Head of caudate nucleus (tissue), 42 donors: ENCODE results near the gene ADGRG7.
"Not testable (repeated sequence)": the region's sequence is repeated elsewhere in the genome, so short reads cannot be mapped to it uniquely, and the experiment has no call there.

Source experiments
- DNase-seq, 42 donors: peaks; one replicate each; pipeline versions ENCODE4 v3.0.0 to v3.0.0-alpha.2; 2020 to 2021; ENCODE audit warnings: mixed read lengths in 7 of 42
- intact Hi-C: fragments of 100-400 bp; cut with DNase I; formaldehyde crosslinking; loops from one replicate; pipeline ENCODE4 v1.15.0; 2022

ADGRG7 gene

GRCh38 chr3:100635273-100635701 lies 25.9 kb downstream of the ADGRG7 start:
- no peak for DNase-seq

GRCh38 chr3:100637197-100637631 lies 27.8 kb downstream of the ADGRG7 start:
- intact Hi-C loops = no loop called here
- DNase-seq = peak in 4 of 42 donors; percentile 9 to 28 (median 16)

More at GRCh38 chr3:100635273-100635701, 25.9 kb downstream of the ADGRG7 start:
- intact Hi-C loops = no loop called here

- DNase-seq = no peak
- intact Hi-C loops = no loop called here
Measured at GRCh38 chr3:100640633-100641032, 31.2 kb downstream of the ADGRG7 start.

- no peak for DNase-seq
- intact Hi-C loops = no loop called here
Measured at GRCh38 chr3:100641471-100642032, 32.2 kb downstream of the ADGRG7 start.

GRCh38 chr3:100645913-100646312 lies 36.5 kb downstream of the ADGRG7 start:
- DNase-seq = no peak
- intact Hi-C loops = no loop called here

GRCh38 chr3:100647171-100647570 lies 37.8 kb downstream of the ADGRG7 start:
- intact Hi-C loops = no loop called here
- DNase-seq = no peak

GRCh38 chr3:100647657-100648056 lies 38.3 kb downstream of the ADGRG7 start:
- no peak for DNase-seq
- intact Hi-C loops = no loop called here

GRCh38 chr3:100650651-100651619 lies 41.5 kb downstream of the ADGRG7 start:
- DNase-seq = no peak
- intact Hi-C loops = no loop called here

GRCh38 chr3:100653604-100654294 lies 44.3 kb downstream of the ADGRG7 start:
- no peak for DNase-seq
- intact Hi-C loops = no loop called here

GRCh38 chr3:100656945-100657344 lies 47.5 kb downstream of the ADGRG7 start:
- intact Hi-C loops = no loop called here
- no peak for DNase-seq

- intact Hi-C loops = not testable (repeated sequence)
Measured at GRCh38 chr3:100661294-100661693, 51.9 kb downstream of the ADGRG7 start.

GRCh38 chr3:100662113-100662823 lies 52.9 kb downstream of the ADGRG7 start:
- intact Hi-C loops = no loop called here
- DNase-seq = no peak

More at GRCh38 chr3:100661294-100661693, 51.9 kb downstream of the ADGRG7 start:
- not testable (repeated sequence) for DNase-seq

GRCh38 chr3:100665230-100665629 lies 55.8 kb downstream of the ADGRG7 start:
- DNase-seq = no peak
- intact Hi-C loops = no loop called here

- DNase-seq, intact Hi-C loops: not testable (repeated sequence)
Measured at GRCh38 chr3:100666699-100667098, 57.3 kb downstream of the ADGRG7 start.

GRCh38 chr3:100667316-100667715 lies 57.9 kb downstream of the ADGRG7 start:
- intact Hi-C loops, DNase-seq: not testable (repeated sequence)

GRCh38 chr3:100670995-100671394 lies 61.6 kb downstream of the ADGRG7 start:
- intact Hi-C loops, DNase-seq: not testable (repeated sequence)

GRCh38 chr3:100681496-100681895 lies 72.1 kb downstream of the ADGRG7 start:
- DNase-seq = no peak
- intact Hi-C loops = no loop called here

GRCh38 chr3:100682056-100682853 lies 72.9 kb downstream of the ADGRG7 start:
- intact Hi-C loops = no loop called here
- no peak for DNase-seq
